ENCODE measurements around the gene PCSK2.

PCSK2 gene

GRCh38 chr20:17262786-17263185 is 35.9 kb downstream of the PCSK2 start:
- Histone ChIP-seq H3K4me1 (ENCODE audit: control insufficient read depth, insufficient read depth, low read length) (no peaks in the 10 kb centered on the region), H3K27me3 (ENCODE audit: control insufficient read depth, insufficient read depth, low read length) (no peaks in the 10 kb centered on the region), H3K9ac (ENCODE audit: low read length) (no peak overlapping the region), H3K27ac (ENCODE audit: low read depth, low read length) (no peak overlapping the region), H3K36me3 (ENCODE audit: control insufficient read depth, insufficient read depth, low read length) (no peaks in the 10 kb centered on the region), H3K4me3 (ENCODE audit: low read depth, low read length) (no peak overlapping the region), H3K9me3 (ENCODE audit: control insufficient read depth, insufficient read depth, low read depth, low read length) (no peaks in the 10 kb centered on the region)

GRCh38 chr20:17273717-17274116 is 46.9 kb downstream of the PCSK2 start:
- H3K9ac ChIP-seq (ENCODE audit: low read length), result no peak overlapping the region
- no peaks in the 10 kb centered on the region for H3K36me3 ChIP-seq (ENCODE audit: control insufficient read depth, insufficient read depth, low read length)
- H3K4me1 ChIP-seq (ENCODE audit: control insufficient read depth, insufficient read depth, low read length), result no peaks in the 10 kb centered on the region
- H3K9me3 ChIP-seq (ENCODE audit: control insufficient read depth, insufficient read depth, low read depth, low read length), result no peaks in the 10 kb centered on the region
- no peak overlapping the region for H3K27ac ChIP-seq (ENCODE audit: low read depth, low read length)
- H3K4me3 ChIP-seq (ENCODE audit: low read depth, low read length), result no peak overlapping the region
- H3K27me3 ChIP-seq (ENCODE audit: control insufficient read depth, insufficient read depth, low read length), result no peaks in the 10 kb centered on the region

GRCh38 chr20:17276101-17276500 is 49.3 kb downstream of the PCSK2 start:
- Histone ChIP-seq H3K9me3 (ENCODE audit: control insufficient read depth, insufficient read depth, low read depth, low read length) (no peaks in the 10 kb centered on the region), H3K4me3 (ENCODE audit: low read depth, low read length) (no peak overlapping the region), H3K9ac (ENCODE audit: low read length) (no peak overlapping the region), H3K27ac (ENCODE audit: low read depth, low read length) (no peak overlapping the region), H3K4me1 (ENCODE audit: control insufficient read depth, insufficient read depth, low read length) (no peaks in the 10 kb centered on the region), H3K27me3 (ENCODE audit: control insufficient read depth, insufficient read depth, low read length) (no peaks in the 10 kb centered on the region), H3K36me3 (ENCODE audit: control insufficient read depth, insufficient read depth, low read length) (no peaks in the 10 kb centered on the region)

GRCh38 chr20:17281478-17281877 is 54.6 kb downstream of the PCSK2 start:
- H3K4me1 ChIP-seq (ENCODE audit: control insufficient read depth, insufficient read depth, low read length), result peaks cover 4% of the 10 kb centered on the region; the same call in 1 of the 2 replicates
- no peak overlapping the region for H3K9ac ChIP-seq (ENCODE audit: low read length)
- no peaks in the 10 kb centered on the region for H3K9me3 ChIP-seq (ENCODE audit: control insufficient read depth, insufficient read depth, low read depth, low read length)
- no peaks in the 10 kb centered on the region for H3K36me3 ChIP-seq (ENCODE audit: control insufficient read depth, insufficient read depth, low read length)
- no peaks in the 10 kb centered on the region for H3K27me3 ChIP-seq (ENCODE audit: control insufficient read depth, insufficient read depth, low read length)
- H3K4me3 ChIP-seq (ENCODE audit: low read depth, low read length), result no peak overlapping the region
- no peak overlapping the region for H3K27ac ChIP-seq (ENCODE audit: low read depth, low read length)

- H3K4me3 ChIP-seq (ENCODE audit: low read depth, low read length), result no peak overlapping the region
- H3K36me3 ChIP-seq (ENCODE audit: control insufficient read depth, insufficient read depth, low read length), result no peaks in the 10 kb centered on the region
- no peaks in the 10 kb centered on the region for H3K27me3 ChIP-seq (ENCODE audit: control insufficient read depth, insufficient read depth, low read length)
- H3K9me3 ChIP-seq (ENCODE audit: control insufficient read depth, insufficient read depth, low read depth, low read length), result no peaks in the 10 kb centered on the region
- no peak overlapping the region for H3K9ac ChIP-seq (ENCODE audit: low read length)
- no peak overlapping the region for H3K27ac ChIP-seq (ENCODE audit: low read depth, low read length)
- peaks cover 8% of the 10 kb centered on the region; the same call in 1 of the 2 replicates for H3K4me1 ChIP-seq (ENCODE audit: control insufficient read depth, insufficient read depth, low read length)
Measured at GRCh38 chr20:17282501-17282900, 55.7 kb downstream of the PCSK2 start.

- Histone ChIP-seq H3K27me3 (ENCODE audit: control insufficient read depth, insufficient read depth, low read length) (no peaks in the 10 kb centered on the region), H3K36me3 (ENCODE audit: control insufficient read depth, insufficient read depth, low read length) (no peaks in the 10 kb centered on the region), H3K4me3 (ENCODE audit: low read depth, low read length) (no peak overlapping the region), H3K27ac (ENCODE audit: low read depth, low read length) (no peak overlapping the region), H3K9me3 (ENCODE audit: control insufficient read depth, insufficient read depth, low read depth, low read length) (no peaks in the 10 kb centered on the region), H3K4me1 (ENCODE audit: control insufficient read depth, insufficient read depth, low read length) (peaks cover 8% of the 10 kb centered on the region; the same call in 1 of the 2 replicates), H3K9ac (ENCODE audit: low read length) (no peak overlapping the region)
Measured at GRCh38 chr20:17287503-17287902, 60.7 kb downstream of the PCSK2 start.

- Histone ChIP-seq H3K27me3 (ENCODE audit: control insufficient read depth, insufficient read depth, low read length) (no peaks in the 10 kb centered on the region), H3K36me3 (ENCODE audit: control insufficient read depth, insufficient read depth, low read length) (no peaks in the 10 kb centered on the region), H3K4me1 (ENCODE audit: control insufficient read depth, insufficient read depth, low read length) (peaks cover 8% of the 10 kb centered on the region; the same call in 1 of the 2 replicates), H3K4me3 (ENCODE audit: low read depth, low read length) (no peak overlapping the region), H3K9me3 (ENCODE audit: control insufficient read depth, insufficient read depth, low read depth, low read length) (no peaks in the 10 kb centered on the region), H3K9ac (ENCODE audit: low read length) (no peak overlapping the region), H3K27ac (ENCODE audit: low read depth, low read length) (no peak overlapping the region)
Measured at GRCh38 chr20:17287998-17288397, 61.2 kb downstream of the PCSK2 start.

GRCh38 chr20:17295151-17295726 is 68.4 kb downstream of the PCSK2 start:
- no peaks in the 10 kb centered on the region for H3K27me3 ChIP-seq (ENCODE audit: control insufficient read depth, insufficient read depth, low read length)

GRCh38 chr20:17295991-17296390 is 69.2 kb downstream of the PCSK2 start:
- H3K4me1 ChIP-seq (ENCODE audit: control insufficient read depth, insufficient read depth, low read length), result no peaks in the 10 kb centered on the region
- no peaks in the 10 kb centered on the region for H3K36me3 ChIP-seq (ENCODE audit: control insufficient read depth, insufficient read depth, low read length)
- no peaks in the 10 kb centered on the region for H3K27me3 ChIP-seq (ENCODE audit: control insufficient read depth, insufficient read depth, low read length)
- no peak overlapping the region for H3K9ac ChIP-seq (ENCODE audit: low read length)
- H3K27ac ChIP-seq (ENCODE audit: low read depth, low read length), result no peak overlapping the region
- H3K4me3 ChIP-seq (ENCODE audit: low read depth, low read length), result no peak overlapping the region
- H3K9me3 ChIP-seq (ENCODE audit: control insufficient read depth, insufficient read depth, low read depth, low read length), result no peaks in the 10 kb centered on the region

More at GRCh38 chr20:17295151-17295726, 68.4 kb downstream of the PCSK2 start:
- Histone ChIP-seq H3K36me3 (ENCODE audit: control insufficient read depth, insufficient read depth, low read length) (no peaks in the 10 kb centered on the region), H3K9me3 (ENCODE audit: control insufficient read depth, insufficient read depth, low read depth, low read length) (no peaks in the 10 kb centered on the region), H3K27ac (ENCODE audit: low read depth, low read length) (no peak overlapping the region), H3K9ac (ENCODE audit: low read length) (no peak overlapping the region), H3K4me3 (ENCODE audit: low read depth, low read length) (no peak overlapping the region), H3K4me1 (ENCODE audit: control insufficient read depth, insufficient read depth, low read length) (no peaks in the 10 kb centered on the region)

GRCh38 chr20:17298171-17298570 is 71.3 kb downstream of the PCSK2 start:
- Histone ChIP-seq H3K4me3 (ENCODE audit: low read depth, low read length) (no peak overlapping the region), H3K27ac (ENCODE audit: low read depth, low read length) (no peak overlapping the region), H3K36me3 (ENCODE audit: control insufficient read depth, insufficient read depth, low read length) (no peaks in the 10 kb centered on the region), H3K27me3 (ENCODE audit: control insufficient read depth, insufficient read depth, low read length) (no peaks in the 10 kb centered on the region), H3K9me3 (ENCODE audit: control insufficient read depth, insufficient read depth, low read depth, low read length) (peaks cover 7% of the 10 kb centered on the region; the same call in 1 of the 2 replicates), H3K9ac (ENCODE audit: low read length) (no peak overlapping the region), H3K4me1 (ENCODE audit: control insufficient read depth, insufficient read depth, low read length) (no peaks in the 10 kb centered on the region)

- Histone ChIP-seq H3K36me3 (ENCODE audit: control insufficient read depth, insufficient read depth, low read length) (no peaks in the 10 kb centered on the region), H3K4me1 (ENCODE audit: control insufficient read depth, insufficient read depth, low read length) (no peaks in the 10 kb centered on the region), H3K4me3 (ENCODE audit: low read depth, low read length) (no peak overlapping the region), H3K9me3 (ENCODE audit: control insufficient read depth, insufficient read depth, low read depth, low read length) (peaks cover 7% of the 10 kb centered on the region; the same call in 1 of the 2 replicates), H3K27ac (ENCODE audit: low read depth, low read length) (no peak overlapping the region), H3K27me3 (ENCODE audit: control insufficient read depth, insufficient read depth, low read length) (no peaks in the 10 kb centered on the region), H3K9ac (ENCODE audit: low read length) (no peak overlapping the region)
Measured at GRCh38 chr20:17298751-17299150, 71.9 kb downstream of the PCSK2 start.

Measured in HUES6 (cell line).